Cardiac muscle cell (in vitro differentiated cells and primary cell): ENCODE results near the gene SCUBE1. TPM values are rescaled to one million over a fixed set of nuclear protein-coding genes. Genes with fewer than 3 reads are reported as not detected.

ENCODE experiments used
- DNase-seq, 2 donors: peaks; one replicate each; pipeline versions ENCODE4 v3.0.0 to v3.0.0-alpha.2; 2010 to 2017; ENCODE audit warnings: low read depth in 1 of 2, low spot score in 1 of 2
- H3K27ac ChIP-seq: fragments of 200-600 bp; sonication (generic); 2 replicates; pipeline ENCODE4 v1.5.1; 2016
- H3K27me3 ChIP-seq: fragments of 200-600 bp; sonication (generic); 2 replicates; pipeline ENCODE4 v1.6.0; 2016; ENCODE audit warnings: control low read depth
- H3K36me3 ChIP-seq: fragments of 200-600 bp; sonication (generic); 2 replicates; pipeline ENCODE4 v1.5.1; 2016; ENCODE audit warnings: control low read depth
- H3K4me1 ChIP-seq: fragments of 200-600 bp; sonication (generic); 2 replicates; pipeline ENCODE4 v1.8.1; 2017; ENCODE audit warnings: low read depth, mild to moderate bottlenecking, mixed run types
- H3K4me3 ChIP-seq: fragments of 200-600 bp; sonication (generic); 2 replicates; pipeline ENCODE4 v1.5.1; 2016; ENCODE audit warnings: mild to moderate bottlenecking
- H3K9me3 ChIP-seq: fragments of 200-600 bp; sonication (generic); 2 replicates; pipeline ENCODE4 v1.5.1; 2017; ENCODE audit warnings: low read depth, mild to moderate bottlenecking, control low read depth
- polyA plus RNA-seq: library from polyadenylated mRNA; unstranded; fragments of >200 nt; fragmentation: Nextera tagmentation; extraction: Ambion mirVana; gene quantifications from 2 replicates; pipeline ENCODE4 v1.2.1, GENCODE V29; 2016
- total RNA-seq: library from RNA; depleted of rRNA; stranded (reverse); fragments of >200 nt; gene quantifications from 2 replicates; pipeline ENCODE4 v1.2.3, GENCODE V29; 2016
- TF ChIP-seq, protein P1 (sequence below): IDR thresholded peaks from 2 replicates; pipeline ENCODE4 v1.5.1; 2012; ENCODE audit warnings: low read depth, mild to moderate bottlenecking, low read length

The SCUBE1 gene
- total and polyA plus RNA-seq, 2 experiments from 2014 or later: 2.1 to 6.9 TPM

DNA sequence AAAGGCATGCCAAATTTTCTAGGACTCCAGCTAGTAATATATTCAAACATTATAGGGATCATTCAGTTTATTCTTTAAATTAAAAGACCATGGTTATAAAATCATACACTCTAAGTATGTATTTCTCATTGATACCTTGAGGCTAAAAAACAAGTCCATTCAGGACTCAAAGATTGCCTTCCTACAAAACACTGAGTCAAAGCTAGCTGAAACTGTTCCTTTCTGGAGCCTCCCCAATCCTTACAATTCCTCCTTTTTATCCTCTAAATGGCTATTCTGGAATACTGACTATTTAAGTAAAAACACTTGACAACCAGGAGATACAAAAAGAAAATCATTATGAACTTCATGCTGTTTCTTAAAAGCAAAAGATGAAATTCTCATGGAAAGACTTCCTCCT, 151.3 kb downstream of the SCUBE1 start:
- no peak overlapping the region for H3K4me3 ChIP-seq
- H3K36me3 ChIP-seq: no peaks in the 10 kb centered on the region
- no peak overlapping the region for H3K27ac ChIP-seq
- peaks cover 6% of the 10 kb centered on the region for H3K4me1 ChIP-seq
- no peaks in the 10 kb centered on the region for H3K9me3 ChIP-seq
- H3K27me3 ChIP-seq: no peaks in the 10 kb centered on the region
- TF ChIP-seq, protein P1, sequence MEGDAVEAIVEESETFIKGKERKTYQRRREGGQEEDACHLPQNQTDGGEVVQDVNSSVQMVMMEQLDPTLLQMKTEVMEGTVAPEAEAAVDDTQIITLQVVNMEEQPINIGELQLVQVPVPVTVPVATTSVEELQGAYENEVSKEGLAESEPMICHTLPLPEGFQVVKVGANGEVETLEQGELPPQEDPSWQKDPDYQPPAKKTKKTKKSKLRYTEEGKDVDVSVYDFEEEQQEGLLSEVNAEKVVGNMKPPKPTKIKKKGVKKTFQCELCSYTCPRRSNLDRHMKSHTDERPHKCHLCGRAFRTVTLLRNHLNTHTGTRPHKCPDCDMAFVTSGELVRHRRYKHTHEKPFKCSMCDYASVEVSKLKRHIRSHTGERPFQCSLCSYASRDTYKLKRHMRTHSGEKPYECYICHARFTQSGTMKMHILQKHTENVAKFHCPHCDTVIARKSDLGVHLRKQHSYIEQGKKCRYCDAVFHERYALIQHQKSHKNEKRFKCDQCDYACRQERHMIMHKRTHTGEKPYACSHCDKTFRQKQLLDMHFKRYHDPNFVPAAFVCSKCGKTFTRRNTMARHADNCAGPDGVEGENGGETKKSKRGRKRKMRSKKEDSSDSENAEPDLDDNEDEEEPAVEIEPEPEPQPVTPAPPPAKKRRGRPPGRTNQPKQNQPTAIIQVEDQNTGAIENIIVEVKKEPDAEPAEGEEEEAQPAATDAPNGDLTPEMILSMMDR: no peak
- no peak for DNase-seq

DNA sequence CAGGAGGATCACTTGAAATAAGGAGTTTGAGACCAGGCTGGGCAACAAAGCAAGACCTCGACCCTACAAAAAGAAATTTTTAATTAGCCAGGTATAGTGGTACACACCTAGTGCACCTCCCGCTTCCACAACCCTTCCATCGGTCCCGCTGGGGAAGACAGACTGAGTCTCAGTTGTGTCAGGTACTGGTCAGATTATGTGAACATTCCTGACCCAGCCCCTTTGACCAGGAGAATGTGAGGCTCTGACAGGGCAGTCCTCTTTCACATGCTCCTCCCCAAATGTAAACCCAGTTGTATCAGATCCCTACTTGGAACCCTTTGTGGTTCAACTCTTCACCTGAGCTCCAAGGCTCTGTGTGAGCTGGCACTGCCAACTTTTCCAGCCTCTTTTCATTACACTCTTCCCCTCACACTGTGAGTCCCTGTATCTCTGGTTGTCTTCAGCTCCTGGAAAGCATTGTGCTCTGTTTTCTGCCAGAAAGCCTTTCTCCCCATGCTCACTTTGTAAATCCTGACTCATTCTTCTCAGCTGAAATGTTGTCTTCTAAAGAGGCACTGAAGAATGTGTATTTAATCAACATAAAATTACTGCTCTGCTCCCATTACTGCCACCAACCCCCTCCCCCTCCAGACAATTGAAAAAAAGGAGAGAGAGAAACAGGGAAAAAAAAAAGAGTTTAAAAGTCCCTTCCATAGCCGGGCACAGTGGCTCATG, 154.2 kb downstream of the SCUBE1 start:
- Histone ChIP-seq H3K9me3 (no peaks in the 10 kb centered on the region), H3K4me1 (peaks cover 12% of the 10 kb centered on the region), H3K27ac (no peak overlapping the region), H3K36me3 (no peaks in the 10 kb centered on the region), H3K4me3 (no peak overlapping the region), H3K27me3 (no peaks in the 10 kb centered on the region)
- TF ChIP-seq, protein P1: no peak
- DNase-seq: no peak

DNA sequence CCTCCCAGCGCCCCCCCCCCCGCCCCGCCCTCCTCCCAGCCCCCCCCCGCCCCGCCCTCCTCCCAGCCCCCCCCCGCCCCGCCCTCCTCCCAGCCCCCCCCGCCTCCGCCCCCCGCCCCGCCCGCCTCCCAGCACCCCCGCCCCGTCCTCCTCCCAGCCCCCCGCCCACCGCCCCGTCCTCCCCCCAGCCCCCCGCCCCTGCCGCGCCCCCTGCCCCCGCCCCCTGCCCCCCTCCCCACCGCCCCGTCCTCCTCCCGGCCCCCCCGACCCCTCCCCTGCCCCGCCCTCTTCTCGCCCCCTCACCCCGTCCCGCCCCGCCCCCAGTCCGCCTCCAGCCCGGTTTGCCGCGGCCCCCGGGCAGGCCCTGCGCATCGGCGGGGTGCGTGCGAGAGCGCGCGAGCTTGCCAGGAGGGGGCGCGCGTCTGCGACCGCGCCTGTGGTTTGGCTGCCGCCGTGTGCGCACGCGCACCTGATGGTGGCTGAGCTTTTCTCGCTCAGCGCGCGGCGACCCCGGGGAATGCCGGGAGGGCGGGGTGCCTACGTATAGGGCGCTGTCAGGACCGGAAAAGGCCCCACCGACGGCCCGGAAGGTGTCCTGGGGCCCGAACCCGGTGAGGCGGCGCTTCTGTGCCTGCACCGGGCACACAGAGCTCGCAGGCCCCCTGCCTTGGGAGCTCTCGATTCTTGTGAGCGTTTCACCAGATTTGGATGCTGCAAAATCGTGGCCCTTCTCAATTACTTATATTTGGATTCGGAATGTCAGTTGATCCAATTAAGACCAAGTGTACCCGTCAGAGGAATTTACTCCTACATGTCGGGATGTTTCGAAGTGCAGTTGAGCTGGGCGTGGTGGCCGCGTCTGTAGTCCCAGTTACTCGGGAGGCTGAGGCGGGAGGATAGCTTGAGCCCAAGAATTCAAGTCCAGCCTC, 155.7 kb downstream of the SCUBE1 start:
- H3K4me3 ChIP-seq: peak overlapping the region; percentile 38
- H3K27ac ChIP-seq: peak overlapping the region; percentile 88

DNA sequence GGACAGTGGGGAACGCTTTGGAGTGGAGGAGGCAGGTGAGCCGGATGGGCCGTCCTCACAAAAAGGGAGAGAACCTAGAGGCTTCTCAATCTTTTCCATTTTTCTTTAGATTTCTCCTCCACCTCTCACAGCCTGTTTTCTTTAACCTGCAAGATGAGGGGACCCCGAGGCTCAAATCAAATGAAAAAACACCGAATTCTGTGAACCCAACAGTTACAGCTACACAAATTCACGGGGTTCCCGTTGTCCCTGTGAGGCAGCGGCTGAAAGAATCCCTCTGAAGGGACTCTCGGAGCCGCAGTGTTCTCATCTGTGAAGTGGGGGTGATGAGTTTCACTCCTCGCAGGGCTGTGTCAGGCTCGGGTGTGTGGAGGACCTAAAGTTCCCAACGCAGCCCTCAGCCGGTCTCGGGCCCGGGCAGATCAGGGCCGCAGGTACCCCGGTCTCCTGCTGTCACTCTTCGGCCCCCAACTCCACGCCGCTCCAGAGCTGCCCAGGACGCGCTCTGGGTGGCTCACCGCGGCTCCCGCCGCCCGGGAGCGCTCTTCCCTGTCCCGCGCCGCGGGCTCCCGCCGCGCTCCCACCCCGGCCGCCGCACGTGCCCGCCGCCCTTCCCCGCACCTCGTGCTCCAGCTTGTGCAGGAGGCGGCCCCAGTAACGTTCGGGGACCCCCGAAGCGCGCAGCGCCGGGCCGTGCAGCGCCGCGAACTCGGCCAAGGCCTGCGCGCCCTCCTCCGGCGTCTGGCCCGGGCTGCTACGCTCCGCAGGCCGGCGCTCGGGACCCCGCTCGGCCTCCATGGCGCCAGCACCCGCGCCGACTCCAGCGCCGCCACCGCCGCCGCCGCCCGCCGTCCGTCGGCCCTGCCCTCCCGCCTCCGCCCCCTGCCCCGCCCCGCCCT, 156.7 kb downstream of the SCUBE1 start, which contains the start of gene TTLL12:
Gene TTLL12 (minus strand): TSS at position 863 of the 899 bp plus-strand sequence. CDS start 65 bp downstream, at position 798.
- H3K36me3 ChIP-seq: no peaks in the 10 kb centered on the region
- no peaks in the 10 kb centered on the region for H3K27me3 ChIP-seq
- peak within 1 kb of the TSS; percentile 92 for H3K27ac ChIP-seq
- peak; percentile 73 to 83 for DNase-seq
- peak within 1 kb of the TSS; percentile 94 for H3K4me3 ChIP-seq
- no peaks in the 10 kb centered on the region for H3K9me3 ChIP-seq
- H3K4me1 ChIP-seq: peaks cover 12% of the 10 kb centered on the region
- TF ChIP-seq, protein P1: no peak

More for the DNA sequence above, 155.7 kb downstream of the SCUBE1 start:
- no peaks in the 10 kb centered on the region for H3K36me3 ChIP-seq
- peak; percentile 95 to 97 for DNase-seq
- no peaks in the 10 kb centered on the region for H3K27me3 ChIP-seq
- peaks cover 12% of the 10 kb centered on the region for H3K4me1 ChIP-seq
- TF ChIP-seq, protein P1: peak; percentile 54
- no peaks in the 10 kb centered on the region for H3K9me3 ChIP-seq

DNA sequence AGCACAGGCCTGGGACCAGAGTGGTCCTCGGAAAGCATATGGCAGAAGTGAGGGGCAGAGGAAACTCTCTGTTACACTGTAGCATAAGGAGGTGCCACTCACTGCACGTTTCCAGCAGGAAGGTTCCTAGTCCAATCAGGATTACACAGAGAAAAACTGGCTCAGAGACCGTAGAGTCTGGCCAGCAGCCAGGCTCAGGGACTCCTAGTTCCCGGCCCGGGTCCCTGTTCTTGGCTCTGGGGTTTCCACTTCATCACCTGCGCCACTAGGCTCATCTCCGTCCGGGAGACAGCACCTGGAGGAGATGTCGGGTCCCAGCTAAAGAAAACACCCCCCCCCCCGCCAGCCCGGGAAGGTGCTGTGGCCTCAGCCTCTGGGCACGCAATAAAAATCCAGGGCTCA, 157.3 kb downstream of the SCUBE1 start:
- DNase-seq: peak; percentile 23 to 50
- Histone ChIP-seq H3K36me3 (no peaks in the 10 kb centered on the region), H3K4me3 (peak overlapping the region; percentile 94), H3K27me3 (no peaks in the 10 kb centered on the region), H3K4me1 (peaks cover 12% of the 10 kb centered on the region), H3K27ac (no peak overlapping the region), H3K9me3 (no peaks in the 10 kb centered on the region)
- TF ChIP-seq, protein P1: no peak
